Epithelial cell of proximal tubule (primary cell): Measurements from ENCODE around the gene IFT81. TPM values are rescaled to one million over a fixed set of nuclear protein-coding genes. Genes with fewer than 3 reads are reported as not detected.

Source experiments
- DNase-seq: peaks from one replicate; pipeline ENCODE4 v3.0.0-alpha.2; 2011; ENCODE audit warnings: low read depth
- H3K4me3 ChIP-seq: 2 replicates; pipeline ENCODE4 v1.5.1; 2011; ENCODE audit warnings: low read depth, mild to moderate bottlenecking, low read length
- total RNA-seq: library from RNA; depleted of rRNA; stranded (reverse); fragments of >200 nt; gene quantifications from 2 replicates; pipeline ENCODE4 v1.2.3, GENCODE V29; 2015
- TF ChIP-seq, protein P1 (sequence below): conservative IDR thresholded peaks from 2 replicates; pipeline ENCODE4 v1.5.1; 2012; ENCODE audit warnings: low read depth, mild to moderate bottlenecking, low read length

The IFT81 gene
- total RNA-seq, 1 donor from 2014 or later: 10.7 TPM

DNA sequence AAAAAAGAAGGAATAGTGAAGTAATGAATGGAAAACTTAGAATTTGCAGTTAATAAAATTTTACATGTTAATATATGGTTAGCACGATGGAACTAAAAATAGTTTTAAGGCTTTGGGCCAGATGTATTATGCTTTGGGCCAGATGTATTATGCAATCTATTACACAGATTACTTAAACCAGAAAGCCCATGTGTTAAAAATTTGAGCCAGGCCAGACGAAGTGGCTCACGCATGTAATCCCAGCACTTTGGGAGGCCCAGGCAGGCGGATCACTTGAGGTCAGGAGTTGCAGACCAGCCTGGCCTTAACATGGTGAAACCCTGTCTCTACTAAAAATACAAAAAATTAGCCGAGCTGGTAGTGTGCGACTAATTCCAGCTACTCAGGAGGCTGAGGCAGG is 17.2 kb downstream of the IFT81 start:
- TF ChIP-seq, protein P1, sequence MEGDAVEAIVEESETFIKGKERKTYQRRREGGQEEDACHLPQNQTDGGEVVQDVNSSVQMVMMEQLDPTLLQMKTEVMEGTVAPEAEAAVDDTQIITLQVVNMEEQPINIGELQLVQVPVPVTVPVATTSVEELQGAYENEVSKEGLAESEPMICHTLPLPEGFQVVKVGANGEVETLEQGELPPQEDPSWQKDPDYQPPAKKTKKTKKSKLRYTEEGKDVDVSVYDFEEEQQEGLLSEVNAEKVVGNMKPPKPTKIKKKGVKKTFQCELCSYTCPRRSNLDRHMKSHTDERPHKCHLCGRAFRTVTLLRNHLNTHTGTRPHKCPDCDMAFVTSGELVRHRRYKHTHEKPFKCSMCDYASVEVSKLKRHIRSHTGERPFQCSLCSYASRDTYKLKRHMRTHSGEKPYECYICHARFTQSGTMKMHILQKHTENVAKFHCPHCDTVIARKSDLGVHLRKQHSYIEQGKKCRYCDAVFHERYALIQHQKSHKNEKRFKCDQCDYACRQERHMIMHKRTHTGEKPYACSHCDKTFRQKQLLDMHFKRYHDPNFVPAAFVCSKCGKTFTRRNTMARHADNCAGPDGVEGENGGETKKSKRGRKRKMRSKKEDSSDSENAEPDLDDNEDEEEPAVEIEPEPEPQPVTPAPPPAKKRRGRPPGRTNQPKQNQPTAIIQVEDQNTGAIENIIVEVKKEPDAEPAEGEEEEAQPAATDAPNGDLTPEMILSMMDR: no peak
- no peak for DNase-seq

DNA sequence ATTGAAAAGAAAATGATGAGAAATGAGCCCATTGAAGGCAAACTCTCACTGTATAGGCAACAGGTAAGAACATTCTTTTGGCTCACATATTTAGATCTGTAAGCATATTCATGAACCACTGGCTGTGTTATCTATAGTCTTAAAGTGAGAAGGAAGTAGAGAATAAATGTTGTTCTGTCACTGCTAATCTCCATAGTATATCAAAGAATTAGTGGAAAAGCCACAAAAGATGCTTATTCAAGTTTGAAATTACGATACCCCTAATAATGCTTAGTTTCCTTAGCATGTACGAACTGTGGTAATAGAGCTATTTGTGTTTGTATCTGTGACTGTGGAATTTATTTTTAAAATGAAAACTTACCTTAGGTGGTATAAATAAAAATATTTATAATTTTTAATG is 22.8 kb downstream of the IFT81 start:
- no peak for DNase-seq
- H3K4me3 ChIP-seq: no peak overlapping the region
- TF ChIP-seq, protein P1: no peak

More for the DNA sequence above, 17.2 kb downstream of the IFT81 start:
- no peak overlapping the region for H3K4me3 ChIP-seq

DNA sequence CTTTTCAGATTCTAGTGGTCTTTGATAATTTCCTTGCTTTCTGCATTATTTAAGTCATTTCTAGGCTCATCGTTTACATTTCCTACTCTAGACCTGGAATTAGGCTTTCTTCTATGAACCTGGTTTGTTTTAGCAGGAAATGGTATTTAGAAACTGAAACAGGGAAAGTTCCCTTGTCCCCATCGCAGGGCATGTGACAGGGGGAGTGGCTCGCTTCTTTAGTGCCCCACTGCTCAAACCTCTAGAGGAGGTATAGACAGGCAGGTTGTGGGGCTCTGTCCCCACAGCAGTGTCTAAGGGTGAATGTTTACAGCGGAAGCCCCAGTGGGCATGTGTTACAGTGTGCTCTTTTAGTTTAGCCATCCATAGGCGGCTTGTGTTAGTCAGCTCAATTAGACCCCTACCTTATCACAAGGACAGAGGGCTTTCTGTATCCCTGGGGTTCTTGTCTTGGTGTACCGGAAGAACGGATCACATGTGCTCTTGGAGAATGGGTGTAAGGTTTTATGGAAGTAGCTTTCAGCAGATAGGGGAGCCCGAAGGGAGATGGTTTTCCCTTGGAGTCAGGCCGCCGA is 25.0 kb downstream of the IFT81 start:
- TF ChIP-seq, protein P1: no peak
- no peak for DNase-seq
- no peak overlapping the region for H3K4me3 ChIP-seq

DNA sequence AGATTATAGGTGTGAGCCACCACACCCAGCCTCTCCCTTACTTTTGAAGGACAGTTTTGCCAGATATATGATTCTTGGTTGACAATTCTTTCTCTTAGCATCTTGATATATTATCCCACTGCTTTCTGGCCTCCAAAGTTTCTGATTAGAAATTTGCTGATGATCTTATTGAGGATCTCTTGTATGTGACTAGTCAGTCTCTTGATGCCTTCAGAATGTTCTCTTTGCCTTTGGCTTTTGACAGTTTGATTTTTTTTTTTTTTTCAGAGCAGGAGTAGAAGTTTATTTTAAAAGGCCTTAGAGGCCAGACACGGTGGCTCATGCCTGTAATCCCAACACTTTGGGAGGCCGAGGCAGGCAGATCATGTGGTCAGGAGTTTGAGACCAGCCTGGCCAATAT is 32.6 kb downstream of the IFT81 start:
- DNase-seq: no peak
- TF ChIP-seq, protein P1: no peak
- H3K4me3 ChIP-seq: no peak overlapping the region

DNA sequence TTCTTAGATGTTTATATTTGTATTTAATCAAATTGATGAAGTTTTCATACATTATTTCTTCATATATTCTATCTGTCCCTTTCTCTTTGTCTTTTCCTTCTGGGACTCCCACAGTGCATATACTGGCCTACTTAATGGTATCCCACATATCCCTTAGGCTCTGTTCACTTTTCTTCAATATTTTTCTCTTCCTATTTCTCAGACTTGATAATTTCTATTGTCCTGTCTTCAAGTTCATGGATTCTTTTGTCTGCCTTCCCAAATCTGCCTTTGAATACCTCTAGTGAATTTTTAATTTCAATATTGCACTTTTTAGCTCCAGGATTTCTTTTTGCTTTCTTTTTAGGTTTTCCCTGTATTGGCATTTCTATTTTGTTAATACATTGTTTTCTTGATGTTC is 33.4 kb downstream of the IFT81 start:
- no peak overlapping the region for H3K4me3 ChIP-seq
- DNase-seq: no peak
- TF ChIP-seq, protein P1: no peak

DNA sequence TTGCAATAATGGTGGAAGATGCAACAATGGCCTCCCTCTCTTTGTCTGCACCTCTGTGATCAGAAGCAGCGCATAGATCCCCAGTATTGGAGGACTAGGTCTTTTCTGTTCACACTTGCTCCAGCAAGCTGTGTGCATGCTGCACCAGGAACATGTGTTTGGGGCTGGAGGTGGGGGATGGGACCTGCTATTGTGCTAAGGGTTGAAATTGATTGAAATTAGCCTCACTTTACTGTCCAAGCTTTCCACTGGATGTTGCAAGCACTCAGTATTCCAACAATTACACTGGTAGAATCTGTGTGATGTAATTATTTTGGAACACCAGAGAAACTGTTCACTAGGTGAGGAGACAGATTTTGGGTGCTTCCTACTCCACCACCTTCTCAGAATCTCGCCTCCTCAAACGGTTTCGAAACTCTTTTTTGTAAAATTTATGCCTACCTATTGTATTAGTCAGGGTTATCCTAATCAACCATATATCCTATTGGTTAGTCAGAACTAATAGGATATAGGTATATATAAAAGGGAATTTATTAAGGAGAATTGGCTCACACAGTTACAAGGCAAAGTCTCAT is 35.6 kb downstream of the IFT81 start:
- no peak overlapping the region for H3K4me3 ChIP-seq
- DNase-seq: no peak
- TF ChIP-seq, protein P1: no peak
